GM21825 (cell line): Measurements from ENCODE around the gene ANKRD16.
"Not testable (repeated sequence)": the region's sequence is repeated elsewhere in the genome, so short reads cannot be mapped to it uniquely, and the experiment has no call there.

Source experiments
- ATAC-seq: cut with Tn5 transposase; IDR thresholded peaks from one replicate; pipeline ENCODE4 v1.9.1; 2021; ENCODE audit warnings: mild to moderate bottlenecking, moderate library complexity; ENCODE audit not compliant: unreplicated experiment

Gene ANKRD16

GRCh38 chr10:5877041-5877440 is 12.7 kb downstream of the ANKRD16 start:
- not testable (repeated sequence) for ATAC-seq

GRCh38 chr10:5876181-5876768 is 13.4 kb downstream of the ANKRD16 start:
- no peak for ATAC-seq

- ATAC-seq = peak; percentile 61
Observed at GRCh38 chr10:5873515-5873995, 16.1 kb downstream of the ANKRD16 start.

- ATAC-seq = no peak
Observed at GRCh38 chr10:5871596-5871995, 18.1 kb downstream of the ANKRD16 start.

GRCh38 chr10:5869156-5869555 is 20.5 kb downstream of the ANKRD16 start:
- ATAC-seq = no peak

GRCh38 chr10:5868383-5868782 is 21.3 kb downstream of the ANKRD16 start:
- ATAC-seq = not testable (repeated sequence)

- not testable (repeated sequence) for ATAC-seq
Observed at GRCh38 chr10:5867091-5867615, 22.5 kb downstream of the ANKRD16 start.

GRCh38 chr10:5866451-5867081 is 23.1 kb downstream of the ANKRD16 start:
- not testable (repeated sequence) for ATAC-seq

- not testable (repeated sequence) for ATAC-seq
Observed at GRCh38 chr10:5862981-5863685, 26.6 kb downstream of the ANKRD16 start.

- peak; percentile 97 for ATAC-seq
Observed at GRCh38 chr10:5862360-5862961, 27.2 kb downstream of the ANKRD16 start.

- ATAC-seq = no peak
Observed at GRCh38 chr10:5860066-5860465, 29.6 kb downstream of the ANKRD16 start.

- ATAC-seq = no peak
Observed at GRCh38 chr10:5858811-5859210, 30.9 kb downstream of the ANKRD16 start.

- no peak for ATAC-seq
Observed at GRCh38 chr10:5856701-5857004, 33.0 kb downstream of the ANKRD16 start.

GRCh38 chr10:5855979-5856700 is 33.6 kb downstream of the ANKRD16 start:
- no peak for ATAC-seq

GRCh38 chr10:5854131-5854475 is 35.6 kb downstream of the ANKRD16 start:
- ATAC-seq = no peak

GRCh38 chr10:5846667-5847066 is 43.0 kb downstream of the ANKRD16 start:
- ATAC-seq = not testable (repeated sequence)

- no peak for ATAC-seq
Observed at GRCh38 chr10:5844345-5845055, 45.2 kb downstream of the ANKRD16 start.

- ATAC-seq = no peak
Observed at GRCh38 chr10:5843686-5844344, 45.9 kb downstream of the ANKRD16 start.

GRCh38 chr10:5841965-5842364 is 47.7 kb downstream of the ANKRD16 start:
- ATAC-seq = no peak
